ENCODE results near the gene PTPN13. TPM values are rescaled to one million over a fixed set of nuclear protein-coding genes. Genes with fewer than 3 reads are reported as not detected.
A peak's percentile ranks its signal among the peaks of the same experiment; 100 is the strongest.

The PTPN13 gene
- total RNA-seq, 2 experiments from 2014 or later = 3.9 to 4.1 TPM

GRCh38 chr4:86594559-86595425, 677 bp downstream of the PTPN13 start:
- Mint-ChIP-seq H3K27me3 (peaks cover 56% of the 10 kb centered on the region), H3K27ac (peak overlapping the region; percentile 10), H3K9me3 (no peaks in the 10 kb centered on the region), H3K4me1 (ENCODE audit: low read depth) (peaks cover 19% of the 10 kb centered on the region), H3K36me3 (ENCODE audit: low read depth) (no peaks in the 10 kb centered on the region), H3K4me3 (peak overlapping the region; percentile 91)
- H3K27me3 ChIP-seq (ENCODE audit: control insufficient read depth in 1 of 2, insufficient read depth in 2 of 2, low read length in 2 of 2) = peaks cover 9 to 62% of the 10 kb centered on the region in 2 experiments
- ATAC-seq (ENCODE audit: poor library complexity) (peak; percentile 35), DNase-seq (peak in 6 of 14 experiments; percentile 1 to 53 (median 10))
- peaks cover 0 to 6% of the 10 kb centered on the region in 2 experiments for H3K9me3 ChIP-seq (ENCODE audit: control insufficient read depth in 1 of 2, insufficient read depth in 1 of 2, low read length in 2 of 2)
- TF ChIP-seq CTCF (IDR thresholded peaks at IDR 0.05) = no peak
- peak overlapping the region in 1 of 2 donors; percentile 35 for H3K27ac ChIP-seq (ENCODE audit: low read depth in 1 of 2, low read length in 2 of 2)
- H3K4me1 ChIP-seq (ENCODE audit: insufficient read depth, low read length) = peaks cover 12% of the 10 kb centered on the region
- H3K36me3 ChIP-seq (ENCODE audit: insufficient read depth, low read length) = no peaks in the 10 kb centered on the region
- peak overlapping the region; percentile 65 for H3K4me3 ChIP-seq (ENCODE audit: low read length)
- CTCF ChIA-PET = no interaction called here
- POLR2A ChIA-PET = interaction anchor here (0.8 to 1.5 kb wide), 4 partner anchors 11 to 72 kb away, joined by 3 to 9 read pairs (median 3); no protein-coding TSS in a partner anchor
- intact Hi-C loops (cut with DNase I, micrococcal nuclease) = no loop called here

- ATAC-seq (ENCODE audit: poor library complexity) (no peak), DNase-seq (peak in 3 of 14 experiments; percentile 4 to 26 (median 17))
- Mint-ChIP-seq H3K27ac (peak overlapping the region; percentile 10), H3K4me3 (peak overlapping the region; percentile 91), H3K36me3 (ENCODE audit: low read depth) (no peaks in the 10 kb centered on the region), H3K4me1 (ENCODE audit: low read depth) (peaks cover 19% of the 10 kb centered on the region), H3K9me3 (no peaks in the 10 kb centered on the region), H3K27me3 (peaks cover 56% of the 10 kb centered on the region)
- H3K27me3 ChIP-seq (ENCODE audit: control insufficient read depth in 1 of 2, insufficient read depth in 2 of 2, low read length in 2 of 2) = peaks cover 9 to 62% of the 10 kb centered on the region in 2 experiments
- ChIA-PET CTCF (no interaction called here), POLR2A (interaction anchor here (1.4 kb wide), 1 partner anchor 73 kb away, joined by 3 read pairs; no protein-coding TSS in a partner anchor)
- H3K27ac ChIP-seq (ENCODE audit: low read depth in 1 of 2, low read length in 2 of 2) = no peak overlapping the region
- peaks cover 12% of the 10 kb centered on the region for H3K4me1 ChIP-seq (ENCODE audit: insufficient read depth, low read length)
- intact Hi-C loops (cut with DNase I, micrococcal nuclease) = no loop called here
- no peak for TF ChIP-seq CTCF (IDR thresholded peaks at IDR 0.05)
- H3K9me3 ChIP-seq (ENCODE audit: control insufficient read depth in 1 of 2, insufficient read depth in 1 of 2, low read length in 2 of 2) = peaks cover 0 to 6% of the 10 kb centered on the region in 2 experiments
- no peaks in the 10 kb centered on the region for H3K36me3 ChIP-seq (ENCODE audit: insufficient read depth, low read length)
- H3K4me3 ChIP-seq (ENCODE audit: low read length) = peak overlapping the region; percentile 65
These were observed 1.3 kb downstream of the PTPN13 start for GRCh38 chr4:86595426-86595805.

GRCh38 chr4:86596807-86597206, 2.7 kb downstream of the PTPN13 start:
- CTCF ChIA-PET = no interaction called here
- Histone ChIP-seq H3K4me1 (ENCODE audit: insufficient read depth, low read length) (peaks cover 12% of the 10 kb centered on the region), H3K9me3 (ENCODE audit: control insufficient read depth in 1 of 2, insufficient read depth in 1 of 2, low read length in 2 of 2) (peaks cover 0 to 6% of the 10 kb centered on the region in 2 experiments), H3K27ac (ENCODE audit: low read depth in 1 of 2, low read length in 2 of 2) (no peak overlapping the region), H3K27me3 (ENCODE audit: control insufficient read depth in 1 of 2, insufficient read depth in 2 of 2, low read length in 2 of 2) (peaks cover 9 to 62% of the 10 kb centered on the region in 2 experiments), H3K4me3 (ENCODE audit: low read length) (no peak overlapping the region), H3K36me3 (ENCODE audit: insufficient read depth, low read length) (no peaks in the 10 kb centered on the region)
- Mint-ChIP-seq H3K4me1 (ENCODE audit: low read depth) (peaks cover 19% of the 10 kb centered on the region), H3K9me3 (no peaks in the 10 kb centered on the region), H3K27ac (no peak overlapping the region), H3K27me3 (peaks cover 59% of the 10 kb centered on the region), H3K36me3 (ENCODE audit: low read depth) (no peaks in the 10 kb centered on the region), H3K4me3 (no peak overlapping the region)
- no peak for DNase-seq
- no peak for TF ChIP-seq CTCF (IDR thresholded peaks at IDR 0.05)
- intact Hi-C loops (cut with DNase I, micrococcal nuclease) = no loop called here
- POLR2A ChIA-PET = no interaction called here
- no peak for ATAC-seq (ENCODE audit: poor library complexity)

Measured in CD4-positive, alpha-beta T cell (primary cell).